ENCODE data around the gene WBP2. TPM values are rescaled to one million over a fixed set of nuclear protein-coding genes. Genes with fewer than 3 reads are reported as not detected.

WBP2 gene
- polyA plus RNA-seq (2013) = 61.0 TPM

DNA sequence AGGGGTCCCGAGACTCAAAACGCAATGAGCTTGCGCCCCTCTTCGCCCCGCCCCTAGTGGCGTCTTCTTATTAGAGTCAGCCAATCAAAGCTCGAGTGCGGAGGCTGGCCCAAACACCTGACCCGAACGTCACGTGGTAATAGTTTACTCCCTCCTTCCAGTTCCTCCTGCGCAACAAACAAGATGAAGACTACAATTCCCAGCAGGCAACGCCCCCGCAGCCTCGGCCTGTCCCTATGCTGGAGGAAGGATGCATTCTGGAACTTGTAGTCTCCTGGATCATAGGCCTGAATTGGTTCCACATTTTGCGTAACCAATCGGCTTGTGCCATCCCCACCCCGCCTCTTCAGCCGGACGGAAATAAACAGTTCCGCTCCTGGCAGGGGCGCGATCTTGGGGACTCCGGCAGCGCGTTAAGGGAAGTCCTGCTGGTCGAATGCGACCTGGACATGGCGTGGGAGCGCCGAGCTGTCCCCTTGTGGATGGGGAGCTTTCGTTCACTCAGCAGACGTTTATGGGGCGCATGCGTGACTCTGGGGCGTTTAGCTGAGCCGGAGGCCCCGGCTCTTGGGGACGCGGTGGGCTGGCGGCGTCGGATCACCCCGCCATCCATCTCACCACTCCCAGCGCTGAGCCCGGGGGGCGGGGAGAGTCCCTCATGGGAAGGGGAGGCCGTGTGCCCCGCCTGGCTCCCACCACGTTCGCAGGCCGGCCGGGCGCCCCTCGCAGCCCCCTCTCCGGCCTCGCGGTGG, at the start of gene WBP2:
WBP2 (minus strand) TSS at position 26 of the 752 bp plus-strand sequence. CDS start 38 bp downstream, outside the sequence.
- Histone ChIP-seq H3K27ac (ENCODE audit: insufficient read depth in 1 of 2, low read depth in 1 of 2, low read length in 2 of 2, poor library complexity in 1 of 2, severe bottlenecking in 2 of 2) (peak within 1 kb of the TSS; percentile 58 to 90), H3K4me3 (ENCODE audit: control insufficient read depth in 1 of 7, extremely low read depth in 1 of 7, insufficient read depth in 4 of 7, low read depth in 2 of 7, low read length in 6 of 7) (peak within 1 kb of the TSS; percentile 53 to 97 (median 83)), H3K4me1 (ENCODE audit: control extremely low read depth in 1 of 4, control insufficient read depth in 4 of 4, insufficient read depth in 4 of 4, low read length in 3 of 4) (peaks cover 22 to 60% (median 45%) of the 10 kb centered on the region in 4 experiments), H3K36me3 (ENCODE audit: control insufficient read depth in 4 of 4, insufficient read depth in 4 of 4, low read length in 3 of 4) (peaks cover 0 to 18% (median 8%) of the 10 kb centered on the region in 4 experiments), H3K9me3 (ENCODE audit: control extremely low read depth in 1 of 5, control insufficient read depth in 4 of 5, insufficient read depth in 2 of 5, low read depth in 1 of 5, low read length in 4 of 5) (no peaks in the 10 kb centered on the region), H3K27me3 (replicated peaks in 2 of 5; ENCODE audit: control insufficient read depth in 4 of 5, insufficient read depth in 5 of 5, low read length in 4 of 5) (no peaks in the 10 kb centered on the region)
- POLR2A ChIA-PET = interaction anchor here (0.7 to 3.4 kb wide), 9 partner anchors 11 to 76 kb away, joined by 3 to 35 read pairs (median 6); partner anchors contain the start of genes TRIM65 and UNC13D
- peak; percentile 100 for DNase-seq
- CTCF ChIA-PET = interaction anchor here (0.9 to 12.6 kb wide), 18 partner anchors 8 to 102 kb away, joined by 3 to 214 read pairs (median 4); partner anchors contain the start of genes TRIM47, TRIM65 and UNC13D
- WGBS (ENCODE audit: insufficient coverage) = 0% methylated on average over 44 of the region's 58 CpGs

GRCh38 chr17:75902406-75902805, 47.3 kb upstream of the WBP2 start:
- Histone ChIP-seq H3K4me1 (ENCODE audit: control extremely low read depth in 1 of 4, control insufficient read depth in 4 of 4, insufficient read depth in 4 of 4, low read length in 3 of 4) (peaks cover 0 to 25% (median 18%) of the 10 kb centered on the region in 4 experiments), H3K27me3 (replicated peaks in 2 of 5; ENCODE audit: control insufficient read depth in 4 of 5, insufficient read depth in 5 of 5, low read length in 4 of 5) (no peaks in the 10 kb centered on the region), H3K4me3 (ENCODE audit: control insufficient read depth in 1 of 7, extremely low read depth in 1 of 7, insufficient read depth in 4 of 7, low read depth in 2 of 7, low read length in 6 of 7) (no peak overlapping the region), H3K27ac (ENCODE audit: insufficient read depth in 1 of 2, low read depth in 1 of 2, low read length in 2 of 2, poor library complexity in 1 of 2, severe bottlenecking in 2 of 2) (no peak overlapping the region), H3K9me3 (ENCODE audit: control extremely low read depth in 1 of 5, control insufficient read depth in 4 of 5, insufficient read depth in 2 of 5, low read depth in 1 of 5, low read length in 4 of 5) (no peaks in the 10 kb centered on the region), H3K36me3 (ENCODE audit: control insufficient read depth in 4 of 4, insufficient read depth in 4 of 4, low read length in 3 of 4) (peaks cover 4 to 50% (median 38%) of the 10 kb centered on the region in 4 experiments)
- ChIA-PET POLR2A (no interaction called here), CTCF (interaction anchor here (1.2 to 1.7 kb wide), 3 partner anchors 23 to 137 kb away, joined by 3 read pairs; partner anchors contain the start of gene GALK1)
- DNase-seq = no peak
- WGBS (ENCODE audit: insufficient coverage) = 97% methylated on average over 6 of the region's 6 CpGs

- Histone ChIP-seq H3K4me1 (ENCODE audit: control extremely low read depth in 1 of 4, control insufficient read depth in 4 of 4, insufficient read depth in 4 of 4, low read length in 3 of 4) (peaks cover 0 to 30% (median 23%) of the 10 kb centered on the region in 4 experiments), H3K27ac (ENCODE audit: insufficient read depth in 1 of 2, low read depth in 1 of 2, low read length in 2 of 2, poor library complexity in 1 of 2, severe bottlenecking in 2 of 2) (no peak overlapping the region), H3K9me3 (ENCODE audit: control extremely low read depth in 1 of 5, control insufficient read depth in 4 of 5, insufficient read depth in 2 of 5, low read depth in 1 of 5, low read length in 4 of 5) (no peaks in the 10 kb centered on the region), H3K36me3 (ENCODE audit: control insufficient read depth in 4 of 4, insufficient read depth in 4 of 4, low read length in 3 of 4) (peaks cover 4 to 50% (median 38%) of the 10 kb centered on the region in 4 experiments), H3K27me3 (replicated peaks in 2 of 5; ENCODE audit: control insufficient read depth in 4 of 5, insufficient read depth in 5 of 5, low read length in 4 of 5) (no peaks in the 10 kb centered on the region), H3K4me3 (ENCODE audit: control insufficient read depth in 1 of 7, extremely low read depth in 1 of 7, insufficient read depth in 4 of 7, low read depth in 2 of 7, low read length in 6 of 7) (no peak overlapping the region)
- ChIA-PET CTCF (interaction anchor here (1.2 to 1.7 kb wide), 2 partner anchors 22 to 136 kb away, joined by 3 read pairs; partner anchors contain the start of gene GALK1), POLR2A (no interaction called here)
- DNase-seq = no peak
- WGBS (ENCODE audit: insufficient coverage) = 100% methylated on average over 12 of the region's 18 CpGs
Observed at GRCh38 chr17:75901727-75902126, 46.6 kb upstream of the WBP2 start.

- H3K36me3 ChIP-seq (ENCODE audit: control insufficient read depth in 4 of 4, insufficient read depth in 4 of 4, low read length in 3 of 4) = peaks cover 4 to 50% (median 38%) of the 10 kb centered on the region in 4 experiments
- H3K9me3 ChIP-seq (ENCODE audit: control extremely low read depth in 1 of 5, control insufficient read depth in 4 of 5, insufficient read depth in 2 of 5, low read depth in 1 of 5, low read length in 4 of 5) = no peaks in the 10 kb centered on the region
- CTCF ChIA-PET = interaction anchor here (0.7 to 1.7 kb wide), 4 partner anchors 16 to 136 kb away, joined by 3 to 5 read pairs (median 3); partner anchors contain the start of genes GALK1 and WBP2
- 98% methylated on average over 10 of the region's 13 CpGs for WGBS (ENCODE audit: insufficient coverage)
- H3K27me3 ChIP-seq (replicated peaks in 2 of 5; ENCODE audit: control insufficient read depth in 4 of 5, insufficient read depth in 5 of 5, low read length in 4 of 5) = no peaks in the 10 kb centered on the region
- no peak for DNase-seq
- peak overlapping the region in 1 of 2 experiments; percentile 15 for H3K27ac ChIP-seq (ENCODE audit: insufficient read depth in 1 of 2, low read depth in 1 of 2, low read length in 2 of 2, poor library complexity in 1 of 2, severe bottlenecking in 2 of 2)
- POLR2A ChIA-PET = no interaction called here
- H3K4me1 ChIP-seq (ENCODE audit: control extremely low read depth in 1 of 4, control insufficient read depth in 4 of 4, insufficient read depth in 4 of 4, low read length in 3 of 4) = peaks cover 0 to 27% (median 20%) of the 10 kb centered on the region in 4 experiments
- H3K4me3 ChIP-seq (ENCODE audit: control insufficient read depth in 1 of 7, extremely low read depth in 1 of 7, insufficient read depth in 4 of 7, low read depth in 2 of 7, low read length in 6 of 7) = no peak overlapping the region
Observed at GRCh38 chr17:75900691-75901533, 45.8 kb upstream of the WBP2 start.

- Histone ChIP-seq H3K36me3 (ENCODE audit: control insufficient read depth in 4 of 4, insufficient read depth in 4 of 4, low read length in 3 of 4) (peaks cover 4 to 50% (median 38%) of the 10 kb centered on the region in 4 experiments), H3K27me3 (replicated peaks in 2 of 5; ENCODE audit: control insufficient read depth in 4 of 5, insufficient read depth in 5 of 5, low read length in 4 of 5) (no peaks in the 10 kb centered on the region), H3K4me3 (ENCODE audit: control insufficient read depth in 1 of 7, extremely low read depth in 1 of 7, insufficient read depth in 4 of 7, low read depth in 2 of 7, low read length in 6 of 7) (no peak overlapping the region), H3K4me1 (ENCODE audit: control extremely low read depth in 1 of 4, control insufficient read depth in 4 of 4, insufficient read depth in 4 of 4, low read length in 3 of 4) (peaks cover 2 to 28% (median 26%) of the 10 kb centered on the region in 4 experiments), H3K27ac (ENCODE audit: insufficient read depth in 1 of 2, low read depth in 1 of 2, low read length in 2 of 2, poor library complexity in 1 of 2, severe bottlenecking in 2 of 2) (no peak overlapping the region), H3K9me3 (ENCODE audit: control extremely low read depth in 1 of 5, control insufficient read depth in 4 of 5, insufficient read depth in 2 of 5, low read depth in 1 of 5, low read length in 4 of 5) (no peaks in the 10 kb centered on the region)
- ChIA-PET POLR2A (no interaction called here), CTCF (interaction anchor here (0.7 to 15.2 kb wide), 4 partner anchors 15 to 110 kb away, joined by 3 to 173 read pairs (median 4); partner anchors contain the start of genes TRIM47 and WBP2)
- over 99% methylated on average over 13 of the region's 23 CpGs for WGBS (ENCODE audit: insufficient coverage)
- DNase-seq = no peak
Observed at GRCh38 chr17:75899767-75900468, 44.8 kb upstream of the WBP2 start.

GRCh38 chr17:75899353-75899752, 44.2 kb upstream of the WBP2 start:
- DNase-seq = no peak
- Histone ChIP-seq H3K36me3 (ENCODE audit: control insufficient read depth in 4 of 4, insufficient read depth in 4 of 4, low read length in 3 of 4) (peaks cover 4 to 50% (median 38%) of the 10 kb centered on the region in 4 experiments), H3K4me3 (ENCODE audit: control insufficient read depth in 1 of 7, extremely low read depth in 1 of 7, insufficient read depth in 4 of 7, low read depth in 2 of 7, low read length in 6 of 7) (no peak overlapping the region), H3K4me1 (ENCODE audit: control extremely low read depth in 1 of 4, control insufficient read depth in 4 of 4, insufficient read depth in 4 of 4, low read length in 3 of 4) (peaks cover 2 to 31% (median 29%) of the 10 kb centered on the region in 4 experiments), H3K27ac (ENCODE audit: insufficient read depth in 1 of 2, low read depth in 1 of 2, low read length in 2 of 2, poor library complexity in 1 of 2, severe bottlenecking in 2 of 2) (peak overlapping the region in 1 of 2 experiments; percentile 49), H3K27me3 (replicated peaks in 2 of 5; ENCODE audit: control insufficient read depth in 4 of 5, insufficient read depth in 5 of 5, low read length in 4 of 5) (no peaks in the 10 kb centered on the region), H3K9me3 (ENCODE audit: control extremely low read depth in 1 of 5, control insufficient read depth in 4 of 5, insufficient read depth in 2 of 5, low read depth in 1 of 5, low read length in 4 of 5) (no peaks in the 10 kb centered on the region)
- CTCF ChIA-PET = interaction anchor here (1.3 to 15.2 kb wide), 3 partner anchors 14 to 23 kb away, joined by 3 to 173 read pairs (median 5); partner anchors contain the start of gene TRIM47
- 98% methylated on average over 11 of the region's 13 CpGs for WGBS (ENCODE audit: insufficient coverage)
- POLR2A ChIA-PET = no interaction called here

All from common myeloid progenitor, CD34-positive (primary cell).